CD4-positive, alpha-beta T cell treated with Interleukin-15 for 4 hours (primary cell): Measurements from ENCODE around the gene TSPAN3.

Experiments
- DNase-seq: peaks from one replicate; pipeline ENCODE4 v3.0.0-alpha.2; 2020; ENCODE audit warnings: low spot score

Gene TSPAN3

DNA sequence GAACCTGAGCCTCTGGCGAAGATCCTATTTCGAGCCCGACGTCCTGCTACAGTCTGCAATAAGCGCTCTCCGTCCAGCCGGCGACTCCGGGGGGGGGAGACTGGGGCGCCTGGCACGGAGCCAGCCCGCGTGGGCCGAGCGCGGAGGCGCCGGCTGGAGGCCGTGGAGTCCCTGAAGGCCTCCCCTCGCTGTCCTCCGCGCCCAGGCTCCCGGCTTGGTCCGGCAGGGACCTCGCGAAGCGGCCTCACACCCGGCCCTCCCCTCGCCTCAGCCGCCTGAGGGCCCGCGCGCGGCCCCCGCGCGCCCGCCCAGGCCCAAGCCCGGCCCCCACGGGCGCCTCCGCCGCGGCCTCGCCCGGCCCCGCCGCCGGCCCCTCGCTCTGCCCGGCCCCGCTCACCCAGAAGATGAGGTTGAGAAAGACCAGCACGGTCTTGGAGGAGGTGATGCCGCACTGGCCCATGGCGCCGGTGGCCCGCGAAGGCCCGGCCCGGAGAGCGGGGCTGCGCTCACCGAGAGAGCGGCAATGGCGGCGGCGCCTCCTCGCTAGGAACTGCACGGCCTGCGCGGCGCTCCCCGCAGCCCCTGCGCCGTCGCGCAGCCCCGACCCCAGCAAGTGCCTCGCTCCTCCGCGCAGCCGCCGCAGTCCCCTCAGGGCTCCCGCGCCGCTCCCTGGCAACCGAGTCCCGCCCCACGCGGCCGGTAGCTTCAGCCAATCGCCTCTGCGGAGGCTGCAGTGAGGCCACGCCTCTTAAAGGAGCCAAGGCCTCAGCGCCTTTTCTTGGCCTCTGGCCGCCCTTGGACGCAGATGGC, at the start of gene TSPAN3:
TSS of gene TSPAN3 (minus strand) at position 615 of the 810 bp plus-strand sequence. CDS start at position 460, 155 bp downstream.
- DNase-seq = peak; percentile 92

GRCh38 chr15:77120576-77120975, 49.7 kb upstream of the TSPAN3 start:
- no peak for DNase-seq

GRCh38 chr15:77119446-77119845, 48.5 kb upstream of the TSPAN3 start:
- no peak for DNase-seq

GRCh38 chr15:77118882-77119321, 48.0 kb upstream of the TSPAN3 start:
- peak; percentile 42 for DNase-seq

GRCh38 chr15:77115179-77115578, 44.3 kb upstream of the TSPAN3 start:
- no peak for DNase-seq

DNA sequence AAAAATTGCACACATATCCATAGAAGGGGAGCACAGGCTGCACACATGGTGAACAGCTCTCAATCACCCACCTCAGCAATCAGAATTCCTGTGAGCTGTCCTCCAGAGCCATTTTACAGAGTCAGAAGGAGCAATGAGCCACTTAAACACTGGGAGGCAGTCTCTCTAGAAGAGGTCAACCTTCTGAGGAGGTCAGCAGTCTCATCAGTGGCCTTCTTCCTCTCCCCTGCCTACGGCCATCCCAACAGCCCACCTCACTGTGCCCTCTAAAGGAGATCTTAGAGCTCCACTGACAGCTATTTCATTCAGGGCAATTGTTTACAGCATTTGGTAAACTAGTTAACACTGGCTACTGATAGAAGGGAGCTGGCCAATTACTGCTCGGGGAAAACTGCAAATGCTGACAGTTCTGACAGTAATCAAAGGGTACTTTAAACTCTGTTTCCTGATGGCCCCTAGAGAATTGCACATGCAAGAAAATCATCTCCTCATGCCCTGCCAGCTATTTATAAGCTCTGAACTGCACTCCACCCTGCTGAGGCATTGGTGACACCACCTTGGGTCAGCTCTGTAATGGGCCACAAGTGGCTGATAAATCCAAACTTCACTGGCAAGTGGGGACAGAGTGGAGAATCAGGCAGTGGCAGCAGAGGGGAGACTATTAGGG, 42.1 kb upstream of the TSPAN3 start:
- no peak for DNase-seq

GRCh38 chr15:77111789-77112188, 40.9 kb upstream of the TSPAN3 start:
- DNase-seq = no peak

DNA sequence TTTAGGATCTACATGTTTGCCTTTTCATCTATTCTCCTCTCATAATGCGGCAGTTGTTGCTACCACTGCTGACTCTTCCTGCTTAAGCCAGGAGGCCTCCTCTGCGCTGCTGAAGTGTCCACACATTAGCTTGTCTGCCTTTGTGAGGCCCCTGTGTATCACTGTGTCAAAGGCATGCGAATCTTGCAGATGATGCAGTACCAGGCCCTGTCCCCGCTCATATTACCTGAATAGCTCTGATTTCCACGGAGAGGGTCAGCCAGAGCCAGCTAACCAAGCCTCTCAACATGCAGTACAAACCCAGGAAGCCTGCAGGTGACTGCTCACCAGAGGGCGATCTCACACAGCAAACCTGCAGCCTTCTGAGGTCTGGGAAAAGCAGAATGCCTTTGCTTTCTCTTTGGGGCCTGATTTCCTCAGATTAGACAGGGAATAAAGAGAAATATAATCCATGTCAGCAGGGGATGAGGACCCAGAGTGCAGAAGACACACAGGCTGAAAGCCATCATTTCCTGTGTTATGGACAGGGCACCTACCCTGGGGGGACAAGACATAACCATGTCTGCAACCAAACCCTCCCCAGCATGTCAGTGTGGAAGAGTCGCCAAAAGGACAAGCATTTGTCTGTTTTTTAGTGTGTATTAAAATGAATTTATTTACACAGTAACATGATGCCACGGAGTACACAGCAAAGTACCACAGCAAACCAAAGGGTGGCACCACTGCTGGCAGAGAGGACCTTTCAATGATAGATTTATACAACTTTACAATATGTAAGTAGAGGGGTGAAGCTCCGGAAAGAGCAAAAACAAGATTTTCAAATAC, 36.8 kb upstream of the TSPAN3 start:
- DNase-seq = peak; percentile 6

DNA sequence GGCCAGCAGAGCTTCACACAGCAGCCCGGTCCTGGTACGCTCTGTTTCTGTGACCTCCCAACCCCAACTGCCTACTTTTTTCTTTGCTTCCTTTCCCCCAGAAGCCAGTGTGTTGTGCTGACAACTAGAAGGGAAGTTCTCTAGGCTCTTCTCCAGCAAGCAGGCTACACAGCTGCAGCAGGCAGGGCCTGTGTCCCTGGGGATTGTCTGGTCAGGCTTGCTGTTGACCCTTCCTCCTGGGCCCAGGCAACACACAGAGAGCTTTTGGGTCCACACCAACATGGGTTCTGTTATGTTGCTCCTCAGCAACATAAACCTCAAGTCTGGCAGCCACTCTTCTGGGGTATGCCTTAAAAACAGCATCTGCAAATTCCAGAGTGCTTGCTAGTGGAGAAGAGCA, 36.2 kb upstream of the TSPAN3 start:
- no peak for DNase-seq

DNA sequence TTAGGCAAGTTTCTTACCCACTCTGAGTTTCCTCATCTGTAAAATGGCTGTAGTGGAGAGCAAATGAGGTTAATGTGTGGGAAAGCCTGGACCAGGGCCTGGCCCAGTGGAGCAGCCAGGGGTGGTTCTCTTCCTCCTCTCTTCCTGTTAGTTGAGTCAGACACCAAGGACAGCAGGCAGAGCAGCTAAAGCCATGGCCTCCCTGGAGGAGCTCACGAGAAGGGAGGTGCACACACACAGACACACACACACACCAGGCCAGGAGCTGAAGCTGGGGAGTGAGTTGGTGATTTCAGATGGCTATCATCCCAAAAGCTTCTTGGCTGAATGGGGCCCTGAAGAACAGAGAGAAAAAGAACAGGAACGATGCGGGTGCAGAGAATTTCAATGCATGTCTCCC, 33.2 kb upstream of the TSPAN3 start:
- DNase-seq = no peak

DNA sequence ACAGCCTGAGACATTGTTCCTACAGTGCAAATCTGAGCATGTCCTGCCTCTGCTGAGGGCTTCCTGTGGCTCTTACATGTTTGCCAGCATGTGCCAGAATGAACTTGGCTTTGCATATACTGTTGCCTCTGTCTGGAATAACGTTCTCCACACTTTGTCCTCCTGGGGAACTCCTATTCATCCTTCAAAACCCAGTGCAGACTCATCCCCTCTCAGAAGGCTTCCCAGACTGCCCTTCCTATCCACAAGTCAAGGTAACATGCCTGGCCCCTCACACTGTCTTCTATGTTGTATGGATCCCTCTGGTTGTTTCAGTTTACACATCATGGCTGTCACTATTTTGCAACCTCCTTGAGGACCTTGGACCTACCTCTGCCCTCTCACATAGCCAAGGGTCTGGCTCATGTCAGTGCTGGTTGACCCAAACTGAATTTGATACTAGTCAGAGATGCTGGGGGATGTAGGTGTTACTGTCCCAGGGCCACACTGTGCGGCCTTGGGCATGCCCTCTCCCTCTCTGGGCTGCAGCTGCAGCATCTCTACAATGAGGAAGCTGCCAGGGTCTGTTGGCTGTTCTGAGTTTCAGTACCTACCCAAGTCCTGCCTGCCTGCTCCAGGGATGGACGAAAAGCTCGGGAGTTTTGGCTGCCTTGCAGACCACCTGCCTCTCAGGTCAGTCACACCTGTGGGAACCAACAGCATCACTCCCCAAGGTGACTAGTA, 29.0 kb upstream of the TSPAN3 start:
- DNase-seq = no peak

DNA sequence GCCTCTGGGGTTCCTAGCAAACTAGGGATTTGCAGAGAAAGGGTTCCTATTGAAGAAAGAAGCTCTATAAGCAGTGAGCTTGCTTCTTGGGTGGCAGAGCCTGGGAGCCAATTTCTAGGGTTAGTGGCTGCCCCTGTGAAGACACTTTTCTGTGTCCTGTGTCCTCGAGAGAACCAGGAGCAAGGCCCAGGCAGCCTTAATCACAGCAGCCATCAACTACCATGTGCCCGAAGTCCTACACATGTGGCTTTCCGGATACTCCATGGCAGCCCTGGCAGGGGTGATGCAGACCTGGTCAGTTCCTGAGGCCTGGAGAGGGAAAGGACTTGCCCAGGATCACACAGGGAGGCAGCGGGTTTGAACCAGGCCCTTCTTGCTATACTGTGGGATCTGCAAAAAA, 27.7 kb upstream of the TSPAN3 start:
- no peak for DNase-seq

- DNase-seq = no peak
Measured at GRCh38 chr15:77097921-77098320, 27.0 kb upstream of the TSPAN3 start.

GRCh38 chr15:77097248-77097721, 26.4 kb upstream of the TSPAN3 start:
- DNase-seq = no peak

- no peak for DNase-seq
Measured at GRCh38 chr15:77096541-77096940, 25.6 kb upstream of the TSPAN3 start.

- no peak for DNase-seq
Measured at GRCh38 chr15:77096138-77096537, 25.2 kb upstream of the TSPAN3 start.

DNA sequence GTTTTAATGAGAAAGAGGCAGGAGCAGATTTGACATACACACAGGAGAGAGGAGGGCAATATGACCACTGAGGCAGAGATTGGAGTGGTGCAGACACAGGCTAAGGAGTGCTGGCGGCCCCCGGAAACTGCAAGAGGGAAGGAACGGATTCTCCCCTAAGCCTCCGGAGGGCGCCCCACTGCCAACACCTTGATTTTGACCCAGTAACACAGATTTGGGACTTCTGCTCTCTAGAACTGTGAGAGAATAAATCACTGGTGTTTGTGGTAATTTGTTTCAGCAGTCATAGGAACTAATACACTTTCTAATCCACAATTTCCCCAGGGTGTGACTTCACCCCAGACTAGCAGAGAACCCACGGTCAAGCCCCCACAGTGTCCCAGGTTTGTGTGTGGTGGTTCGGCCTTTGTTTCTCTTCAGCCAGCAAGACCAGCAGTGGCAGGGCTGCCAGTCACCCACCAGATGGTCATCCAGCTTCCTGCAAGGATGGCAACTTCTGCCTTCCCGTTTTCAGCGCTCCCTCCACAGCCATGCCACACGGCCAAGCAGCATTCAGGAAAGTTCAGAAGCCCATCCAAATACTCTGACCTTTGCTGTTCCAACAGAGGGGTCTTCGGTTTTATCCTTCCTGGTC, 23.6 kb upstream of the TSPAN3 start:
- no peak for DNase-seq

DNA sequence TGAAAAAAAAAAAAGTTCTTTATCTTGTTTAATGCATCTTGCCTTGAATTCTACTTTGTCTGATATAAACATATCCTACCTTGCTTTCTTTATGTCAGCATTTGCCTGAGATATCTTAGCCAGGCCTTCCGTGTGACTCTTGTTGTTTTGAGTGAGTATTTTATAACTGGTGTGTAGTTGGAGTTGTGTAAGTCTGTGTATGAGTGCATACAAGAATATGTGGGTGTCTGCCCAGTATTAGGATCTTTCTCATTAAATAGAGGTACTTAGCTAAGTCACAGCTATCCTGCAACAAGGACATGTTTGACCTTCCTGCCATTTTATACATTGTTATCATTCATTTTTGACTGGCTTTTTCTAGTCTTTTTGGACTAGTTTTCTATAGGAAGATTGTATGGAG, 22.5 kb upstream of the TSPAN3 start:
- DNase-seq = no peak

- DNase-seq = no peak
Measured at GRCh38 chr15:77091097-77091496, 20.2 kb upstream of the TSPAN3 start.

GRCh38 chr15:77087213-77087612, 16.3 kb upstream of the TSPAN3 start:
- no peak for DNase-seq

DNA sequence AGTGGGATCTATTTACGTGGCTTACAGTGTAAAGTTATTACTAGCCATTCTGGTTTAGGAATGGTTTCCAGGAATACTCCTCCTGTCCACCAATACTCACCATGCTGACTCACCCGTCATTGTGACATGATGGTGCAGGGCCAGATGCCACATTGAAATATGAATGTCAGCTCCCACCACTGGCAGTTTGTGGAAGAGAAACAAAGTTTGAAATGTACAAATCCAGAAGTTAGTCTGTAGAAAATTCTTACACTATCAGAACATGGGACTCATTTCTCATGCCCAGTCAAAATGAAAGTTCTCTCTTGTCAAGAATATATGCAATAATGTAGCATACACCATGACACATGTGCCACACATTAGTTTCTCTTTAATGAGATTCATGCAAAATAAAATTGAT, 14.4 kb upstream of the TSPAN3 start:
- no peak for DNase-seq
